HUES6 (cell line): ENCODE measurements around the gene PSPC1.

Experiments
- H3K27ac ChIP-seq: 2 replicates; pipeline ENCODE4 v1.7.0; 2013; ENCODE audit warnings: low read depth, mild to moderate bottlenecking, low read length, inconsistent platforms
- H3K27me3 ChIP-seq: 2 replicates; pipeline ENCODE4 v1.6.1; 2013; ENCODE audit warnings: low read length; ENCODE audit not compliant: control insufficient read depth, insufficient read depth
- H3K36me3 ChIP-seq: 2 replicates; pipeline ENCODE4 v1.6.1; 2013; ENCODE audit warnings: low read length; ENCODE audit not compliant: control insufficient read depth, insufficient read depth
- H3K4me1 ChIP-seq: 2 replicates; pipeline ENCODE4 v1.6.1; 2013; ENCODE audit warnings: low read length; ENCODE audit not compliant: control insufficient read depth, insufficient read depth
- H3K4me3 ChIP-seq: 2 replicates; pipeline ENCODE4 v1.5.1; 2013; ENCODE audit warnings: low read depth, low read length
- H3K9ac ChIP-seq: one replicate; pipeline ENCODE4 v1.6.1; 2013; ENCODE audit warnings: mild to moderate bottlenecking, low read length
- H3K9me3 ChIP-seq: 2 replicates; pipeline ENCODE4 v1.6.1; 2013; ENCODE audit warnings: low read depth, low read length; ENCODE audit not compliant: control insufficient read depth, insufficient read depth

Gene PSPC1

DNA sequence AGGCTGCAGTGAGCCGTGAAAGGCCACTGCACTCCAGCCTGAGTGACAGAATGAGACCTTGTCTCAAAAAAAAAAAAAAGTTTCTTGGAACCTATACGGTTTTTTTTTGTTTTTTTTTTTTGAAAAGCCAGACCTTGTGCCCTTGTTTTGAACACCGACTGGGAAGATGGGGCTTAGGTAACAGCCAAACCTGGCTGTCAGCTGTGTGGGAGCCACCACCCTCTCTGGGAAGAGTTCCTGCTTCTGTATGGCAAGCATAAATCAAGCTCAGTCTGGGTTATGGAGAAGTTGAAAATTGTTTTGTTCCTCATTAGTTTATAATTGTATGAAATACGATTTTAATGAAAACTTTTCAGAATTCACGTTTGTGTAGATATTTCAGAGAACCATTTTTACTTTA is 109.8 kb downstream of the PSPC1 start:
- peaks cover 90% of the 10 kb centered on the region for H3K36me3 ChIP-seq
- no peaks in the 10 kb centered on the region for H3K27me3 ChIP-seq
- H3K4me3 ChIP-seq: no peak overlapping the region
- no peak overlapping the region for H3K9ac ChIP-seq
- no peaks in the 10 kb centered on the region for H3K9me3 ChIP-seq
- no peaks in the 10 kb centered on the region for H3K4me1 ChIP-seq
- H3K27ac ChIP-seq: no peak overlapping the region

DNA sequence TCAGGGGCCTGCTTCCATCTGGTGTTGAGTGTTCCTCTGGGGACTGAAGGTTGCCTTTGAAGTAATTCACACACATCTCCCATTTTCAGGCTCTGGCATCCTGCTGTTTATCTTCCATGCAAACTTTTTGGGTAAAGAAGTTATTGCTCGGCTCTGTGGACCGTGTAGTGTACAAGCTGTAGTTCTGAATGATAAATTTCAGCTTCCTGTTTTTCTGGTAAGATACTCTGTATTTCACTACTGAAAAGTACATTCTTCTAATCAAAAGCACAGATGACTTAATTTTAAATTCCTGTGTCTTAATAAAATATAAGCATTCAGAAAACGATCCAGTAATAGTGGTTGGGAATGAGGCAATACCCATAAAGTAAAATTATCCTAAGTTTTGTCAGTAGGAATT is 112.6 kb downstream of the PSPC1 start:
- Histone ChIP-seq H3K36me3 (peaks cover 91% of the 10 kb centered on the region), H3K27ac (no peak overlapping the region), H3K9ac (no peak overlapping the region), H3K9me3 (no peaks in the 10 kb centered on the region), H3K27me3 (no peaks in the 10 kb centered on the region), H3K4me3 (no peak overlapping the region), H3K4me1 (no peaks in the 10 kb centered on the region)

GRCh38 chr13:19668778-19669177 is 114.0 kb downstream of the PSPC1 start:
- Histone ChIP-seq H3K4me1 (no peaks in the 10 kb centered on the region), H3K9me3 (no peaks in the 10 kb centered on the region), H3K9ac (no peak overlapping the region), H3K36me3 (peaks cover 89% of the 10 kb centered on the region), H3K27ac (no peak overlapping the region), H3K4me3 (no peak overlapping the region), H3K27me3 (no peaks in the 10 kb centered on the region)

GRCh38 chr13:19665427-19665859 is 117.3 kb downstream of the PSPC1 start:
- no peak overlapping the region for H3K4me3 ChIP-seq
- H3K36me3 ChIP-seq: peaks cover 82% of the 10 kb centered on the region
- no peak overlapping the region for H3K9ac ChIP-seq
- H3K27me3 ChIP-seq: no peaks in the 10 kb centered on the region
- no peaks in the 10 kb centered on the region for H3K9me3 ChIP-seq
- no peaks in the 10 kb centered on the region for H3K4me1 ChIP-seq
- H3K27ac ChIP-seq: no peak overlapping the region

- Histone ChIP-seq H3K9ac (no peak overlapping the region), H3K36me3 (peaks cover 75% of the 10 kb centered on the region)
These were observed 118.1 kb downstream of the PSPC1 start for GRCh38 chr13:19664481-19665230.

GRCh38 chr13:19663416-19663979 is 119.2 kb downstream of the PSPC1 start:
- no peak overlapping the region for H3K4me3 ChIP-seq
- H3K9ac ChIP-seq: no peak overlapping the region
- H3K27ac ChIP-seq: no peak overlapping the region
- no peaks in the 10 kb centered on the region for H3K27me3 ChIP-seq
- peaks cover 70% of the 10 kb centered on the region for H3K36me3 ChIP-seq
- no peaks in the 10 kb centered on the region for H3K4me1 ChIP-seq
- H3K9me3 ChIP-seq: no peaks in the 10 kb centered on the region

More at GRCh38 chr13:19664481-19665230, 118.1 kb downstream of the PSPC1 start:
- Histone ChIP-seq H3K4me1 (no peaks in the 10 kb centered on the region), H3K27me3 (no peaks in the 10 kb centered on the region), H3K27ac (no peak overlapping the region), H3K9me3 (no peaks in the 10 kb centered on the region), H3K4me3 (no peak overlapping the region)

- Histone ChIP-seq H3K9me3 (no peaks in the 10 kb centered on the region), H3K36me3 (peaks cover 60% of the 10 kb centered on the region), H3K4me3 (no peak overlapping the region), H3K27ac (no peak overlapping the region), H3K27me3 (no peaks in the 10 kb centered on the region), H3K4me1 (no peaks in the 10 kb centered on the region), H3K9ac (no peak overlapping the region)
These were observed 121.2 kb downstream of the PSPC1 start for GRCh38 chr13:19661561-19661960.

- peaks cover 56% of the 10 kb centered on the region for H3K36me3 ChIP-seq
- no peak overlapping the region for H3K9ac ChIP-seq
- no peaks in the 10 kb centered on the region for H3K4me1 ChIP-seq
- H3K27me3 ChIP-seq: no peaks in the 10 kb centered on the region
- no peaks in the 10 kb centered on the region for H3K9me3 ChIP-seq
- H3K27ac ChIP-seq: no peak overlapping the region
- no peak overlapping the region for H3K4me3 ChIP-seq
These were observed 121.6 kb downstream of the PSPC1 start for GRCh38 chr13:19661126-19661525.

GRCh38 chr13:19658831-19659230 is 123.9 kb downstream of the PSPC1 start:
- Histone ChIP-seq H3K4me3 (no peak overlapping the region), H3K36me3 (peaks cover 35% of the 10 kb centered on the region)

GRCh38 chr13:19657872-19658591 is 124.7 kb downstream of the PSPC1 start:
- H3K36me3 ChIP-seq: peaks cover 27% of the 10 kb centered on the region
- H3K27ac ChIP-seq: no peak overlapping the region
- H3K4me1 ChIP-seq: no peaks in the 10 kb centered on the region
- no peaks in the 10 kb centered on the region for H3K9me3 ChIP-seq
- no peaks in the 10 kb centered on the region for H3K27me3 ChIP-seq
- H3K9ac ChIP-seq: no peak overlapping the region
- no peak overlapping the region for H3K4me3 ChIP-seq

More at GRCh38 chr13:19658831-19659230, 123.9 kb downstream of the PSPC1 start:
- no peaks in the 10 kb centered on the region for H3K27me3 ChIP-seq
- H3K4me1 ChIP-seq: no peaks in the 10 kb centered on the region
- no peaks in the 10 kb centered on the region for H3K9me3 ChIP-seq
- H3K27ac ChIP-seq: no peak overlapping the region
- no peak overlapping the region for H3K9ac ChIP-seq
